ENCODE results near the gene KLHL21.
A peak's percentile ranks its signal among the peaks of the same experiment; 100 is the strongest.
"Not testable (repeated sequence)": the region's sequence is repeated elsewhere in the genome, so short reads cannot be mapped to it uniquely, and the experiment has no call there.

The KLHL21 gene

GRCh38 chr1:6584126-6585080 lies 18.3 kb downstream of the KLHL21 start:
- no peak for DNase-seq (ENCODE audit: low spot score)

- peak; percentile 92 for DNase-seq (ENCODE audit: low spot score)
These were observed 20.3 kb downstream of the KLHL21 start for GRCh38 chr1:6582370-6582769.

GRCh38 chr1:6581561-6582305 lies 20.9 kb downstream of the KLHL21 start:
- DNase-seq (ENCODE audit: low spot score): no peak

- DNase-seq (ENCODE audit: low spot score): no peak
These were observed 21.9 kb downstream of the KLHL21 start for GRCh38 chr1:6580593-6581409.

GRCh38 chr1:6580119-6580592 lies 22.5 kb downstream of the KLHL21 start:
- DNase-seq (ENCODE audit: low spot score): peak; percentile 30

GRCh38 chr1:6579374-6580118 lies 23.1 kb downstream of the KLHL21 start, which contains the start of gene ZBTB48:
Gene ZBTB48, plus strand, starts transcription at chr1:6579994. Its CDS starts 616 bp downstream, at chr1:6580610.
- peak; percentile 98 for DNase-seq (ENCODE audit: low spot score)

GRCh38 chr1:6578624-6579373 lies 23.9 kb downstream of the KLHL21 start:
- no peak for DNase-seq (ENCODE audit: low spot score)

- no peak for DNase-seq (ENCODE audit: low spot score)
These were observed 24.7 kb downstream of the KLHL21 start for GRCh38 chr1:6577831-6578525.

GRCh38 chr1:6574818-6575217 lies 27.9 kb downstream of the KLHL21 start:
- DNase-seq (ENCODE audit: low spot score): no peak

GRCh38 chr1:6574025-6574620 lies 28.5 kb downstream of the KLHL21 start:
- no peak for DNase-seq (ENCODE audit: low spot score)

- no peak for DNase-seq (ENCODE audit: low spot score)
These were observed 29.9 kb downstream of the KLHL21 start for GRCh38 chr1:6572653-6573383.

GRCh38 chr1:6570987-6571386 lies 31.7 kb downstream of the KLHL21 start:
- DNase-seq (ENCODE audit: low spot score): no peak

- no peak for DNase-seq (ENCODE audit: low spot score)
These were observed 32.6 kb downstream of the KLHL21 start for GRCh38 chr1:6570100-6570499.

- DNase-seq (ENCODE audit: low spot score): no peak
These were observed 33.6 kb downstream of the KLHL21 start for GRCh38 chr1:6569033-6569432.

GRCh38 chr1:6560267-6560666 lies 42.4 kb downstream of the KLHL21 start:
- no peak for DNase-seq (ENCODE audit: low spot score)

GRCh38 chr1:6559161-6559560 lies 43.5 kb downstream of the KLHL21 start:
- DNase-seq (ENCODE audit: low spot score): not testable (repeated sequence)

- no peak for DNase-seq (ENCODE audit: low spot score)
These were observed 45.1 kb downstream of the KLHL21 start for GRCh38 chr1:6557597-6557996.

- DNase-seq (ENCODE audit: low spot score): no peak
These were observed 47.5 kb downstream of the KLHL21 start, which contains the start of gene TAS1R1 for GRCh38 chr1:6554907-6555778. Gene TAS1R1, plus strand, starts transcription at chr1:6555307. Its CDS starts 67 bp downstream, at chr1:6555374.
